Loucy (cell line): ENCODE data around the gene TTC7B.

Experiments used
- H2AFZ ChIP-seq: fragments of 200-600 bp; sonication (generic); 2 replicates; pipeline ENCODE4 v1.6.0; 2016; ENCODE audit warnings: antibody characterized with exemption, mild to moderate bottlenecking, low read length, moderate library complexity
- H3F3A ChIP-seq: fragments of 200-600 bp; 2 replicates; pipeline ENCODE4 v1.6.0; 2016; ENCODE audit warnings: antibody characterized with exemption, low read depth, mild to moderate bottlenecking
- H3K27me3 ChIP-seq: fragments of 200-600 bp; sonication (generic); 2 replicates; pipeline ENCODE4 v1.6.1; 2014; ENCODE audit warnings: low read length, mild to moderate bottlenecking; ENCODE audit not compliant: insufficient read depth, poor library complexity, severe bottlenecking
- H3K36me3 ChIP-seq: fragments of 200-600 bp; sonication (generic); 2 replicates; pipeline ENCODE4 v1.6.1; 2016; ENCODE audit warnings: low read length; ENCODE audit not compliant: insufficient read depth
- H3K4me1 ChIP-seq: fragments of 200-600 bp; sonication (generic); 2 replicates; pipeline ENCODE4 v1.5.1; 2014; ENCODE audit warnings: low read length, mild to moderate bottlenecking; ENCODE audit not compliant: insufficient read depth, poor library complexity, severe bottlenecking
- H3K4me2 ChIP-seq: fragments of 200-600 bp; sonication (generic); 2 replicates; pipeline ENCODE4 v1.6.0; 2014; ENCODE audit warnings: antibody characterized with exemption, low read length, low read depth, mild to moderate bottlenecking; ENCODE audit not compliant: poor library complexity, severe bottlenecking
- H3K4me3 ChIP-seq: fragments of 200-600 bp; sonication (generic); 2 replicates; pipeline ENCODE4 v1.5.1; 2014; ENCODE audit warnings: low read length, mild to moderate bottlenecking, mixed read lengths; ENCODE audit not compliant: poor library complexity, severe bottlenecking
- H3K79me2 ChIP-seq: fragments of 200-600 bp; sonication (generic); 2 replicates; pipeline ENCODE4 v1.6.1; 2014; ENCODE audit warnings: low read length; ENCODE audit not compliant: insufficient read depth
- H3K9ac ChIP-seq: fragments of 200-600 bp; sonication (generic); 2 replicates; pipeline ENCODE4 v1.6.0; 2014; ENCODE audit warnings: mild to moderate bottlenecking, low read depth, low read length, moderate library complexity; ENCODE audit not compliant: poor library complexity, severe bottlenecking
- H3K9me2 ChIP-seq: fragments of 200-600 bp; sonication (generic); replicated peaks from 2 replicates; pipeline ENCODE4 v1.6.1; 2016; ENCODE audit warnings: low read depth, low read length, mixed read lengths
- H3K9me3 ChIP-seq: fragments of 200-600 bp; sonication (generic); 2 replicates; pipeline ENCODE4 v1.6.1; 2014; ENCODE audit warnings: mild to moderate bottlenecking, antibody characterized with exemption, low read length, low read depth; ENCODE audit not compliant: insufficient read depth
- H4K20me1 ChIP-seq: fragments of 200-600 bp; sonication (generic); 2 replicates; pipeline ENCODE4 v1.6.0; 2014; ENCODE audit warnings: antibody characterized with exemption, low read length, mild to moderate bottlenecking; ENCODE audit not compliant: insufficient read depth, poor library complexity, severe bottlenecking
- CTCF ChIP-seq: fragments of 200-600 bp; sonication (generic); conservative IDR thresholded peaks from 2 replicates; pipeline ENCODE4 v1.5.1; 2014; ENCODE audit warnings: mild to moderate bottlenecking, antibody characterized with exemption, low read length
- EZH2phosphoT487 ChIP-seq: fragments of 200-600 bp; IDR thresholded peaks from 2 replicates; pipeline ENCODE4 v1.6.1; 2018; ENCODE audit warnings: antibody characterized with exemption, mild to moderate bottlenecking, moderate library complexity, borderline replicate concordance

Gene TTC7B

GRCh38 chr14:90628825-90629224, 187.4 kb downstream of the TTC7B start:
- H3K9me2 ChIP-seq = no peaks in the 10 kb centered on the region
- no peak overlapping the region for H3K4me3 ChIP-seq
- H3K9me3 ChIP-seq = no peaks in the 10 kb centered on the region
- H3K36me3 ChIP-seq = peaks cover 3% of the 10 kb centered on the region; the same call in 1 of the 2 replicates
- H3K9ac ChIP-seq = no peak overlapping the region
- H3K79me2 ChIP-seq = no peaks in the 10 kb centered on the region
- no peak overlapping the region for H3K4me2 ChIP-seq
- H2AFZ ChIP-seq = no peak overlapping the region
- H4K20me1 ChIP-seq = no peaks in the 10 kb centered on the region
- H3K4me1 ChIP-seq = peaks cover 23% of the 10 kb centered on the region
- no peaks in the 10 kb centered on the region for H3F3A ChIP-seq
- no peaks in the 10 kb centered on the region for H3K27me3 ChIP-seq
- TF ChIP-seq EZH2phosphoT487 = no peak
- no peak for TF ChIP-seq CTCF

GRCh38 chr14:90627478-90627877, 188.8 kb downstream of the TTC7B start:
- no peaks in the 10 kb centered on the region for H3K27me3 ChIP-seq
- no peak overlapping the region for H3K4me3 ChIP-seq
- no peak overlapping the region for H3K9ac ChIP-seq
- TF ChIP-seq CTCF (no peak), EZH2phosphoT487 (no peak)
- H2AFZ ChIP-seq = no peak overlapping the region
- no peaks in the 10 kb centered on the region for H3K9me2 ChIP-seq
- no peaks in the 10 kb centered on the region for H3F3A ChIP-seq
- H3K36me3 ChIP-seq = peaks cover 3% of the 10 kb centered on the region; the same call in 1 of the 2 replicates
- H4K20me1 ChIP-seq = no peaks in the 10 kb centered on the region
- H3K9me3 ChIP-seq = no peaks in the 10 kb centered on the region
- no peak overlapping the region for H3K4me2 ChIP-seq
- H3K79me2 ChIP-seq = no peaks in the 10 kb centered on the region
- H3K4me1 ChIP-seq = peaks cover 19% of the 10 kb centered on the region

GRCh38 chr14:90626550-90626949, 189.7 kb downstream of the TTC7B start:
- Histone ChIP-seq H3K27me3 (no peaks in the 10 kb centered on the region), H3K9me3 (no peaks in the 10 kb centered on the region), H3K9me2 (no peaks in the 10 kb centered on the region), H3K4me1 (peaks cover 12% of the 10 kb centered on the region), H3K4me2 (no peak overlapping the region), H3F3A (no peaks in the 10 kb centered on the region), H2AFZ (no peak overlapping the region), H3K4me3 (no peak overlapping the region), H3K9ac (no peak overlapping the region), H4K20me1 (no peaks in the 10 kb centered on the region), H3K36me3 (peaks cover 3% of the 10 kb centered on the region; the same call in 1 of the 2 replicates), H3K79me2 (no peaks in the 10 kb centered on the region)
- no peak for TF ChIP-seq EZH2phosphoT487
- TF ChIP-seq CTCF = no peak
